Activated naive CD8-positive, alpha-beta T cell treated with anti-CD3 and anti-CD28 coated beads for 36 hours (primary cell): Measurements from ENCODE around the gene BUD31. TPM values are rescaled to one million over a fixed set of nuclear protein-coding genes. Genes with fewer than 3 reads are reported as not detected.

Experiments used
- DNase-seq: peaks from one replicate; pipeline ENCODE4 v3.0.0; 2021
- H3K27ac Mint-ChIP-seq: one replicate; pipeline ENCODE4 v1.8.0; 2022; ENCODE audit warnings: mild to moderate bottlenecking, moderate library complexity, mixed read lengths
- H3K27me3 Mint-ChIP-seq: one replicate; pipeline ENCODE4 v1.8.0; 2022; ENCODE audit warnings: mild to moderate bottlenecking, mixed read lengths
- H3K36me3 Mint-ChIP-seq: one replicate; pipeline ENCODE4 v1.8.0; 2021; ENCODE audit warnings: mild to moderate bottlenecking, mixed read lengths
- H3K4me1 Mint-ChIP-seq: one replicate; pipeline ENCODE4 v1.8.0; 2021; ENCODE audit warnings: mixed read lengths
- H3K4me3 Mint-ChIP-seq: one replicate; pipeline ENCODE4 v1.8.0; 2022; ENCODE audit warnings: mild to moderate bottlenecking, moderate library complexity, mixed read lengths
- H3K9me3 Mint-ChIP-seq: one replicate; pipeline ENCODE4 v1.8.0; 2022; ENCODE audit warnings: mixed read lengths
- total RNA-seq, 2 experiments: library from RNA; stranded (reverse); gene quantifications; one replicate each; pipeline ENCODE4 v1.2.3, GENCODE V29; 2021

The BUD31 gene
- total RNA-seq, 2 experiments from 2014 or later: 156 to 162 TPM

DNA sequence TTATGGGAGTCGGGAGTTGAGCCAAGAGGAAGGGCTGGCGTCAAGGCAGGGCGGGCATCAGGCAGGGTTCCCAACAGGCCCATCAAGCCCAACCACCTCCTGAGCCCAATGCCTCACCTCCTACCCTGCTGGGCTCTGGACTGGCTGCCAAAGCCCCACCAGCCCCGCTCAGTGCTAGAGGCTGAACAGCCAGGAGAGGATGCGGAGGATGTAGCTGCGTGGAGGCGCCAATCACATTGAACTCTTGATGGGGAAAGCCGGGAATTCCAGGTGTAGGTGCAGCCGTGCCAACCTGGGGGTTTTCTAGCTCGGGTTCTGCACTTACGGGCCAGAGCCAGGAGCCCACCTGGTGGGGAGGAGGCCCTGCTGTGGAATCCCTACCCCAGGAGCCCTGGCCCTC is 44.3 kb downstream of the BUD31 start:
- peaks cover 20% of the 10 kb centered on the region for H3K36me3 Mint-ChIP-seq
- no peaks in the 10 kb centered on the region for H3K9me3 Mint-ChIP-seq
- no peak for DNase-seq
- H3K4me3 Mint-ChIP-seq: no peak overlapping the region
- no peaks in the 10 kb centered on the region for H3K4me1 Mint-ChIP-seq
- H3K27me3 Mint-ChIP-seq: no peaks in the 10 kb centered on the region
- no peak overlapping the region for H3K27ac Mint-ChIP-seq

DNA sequence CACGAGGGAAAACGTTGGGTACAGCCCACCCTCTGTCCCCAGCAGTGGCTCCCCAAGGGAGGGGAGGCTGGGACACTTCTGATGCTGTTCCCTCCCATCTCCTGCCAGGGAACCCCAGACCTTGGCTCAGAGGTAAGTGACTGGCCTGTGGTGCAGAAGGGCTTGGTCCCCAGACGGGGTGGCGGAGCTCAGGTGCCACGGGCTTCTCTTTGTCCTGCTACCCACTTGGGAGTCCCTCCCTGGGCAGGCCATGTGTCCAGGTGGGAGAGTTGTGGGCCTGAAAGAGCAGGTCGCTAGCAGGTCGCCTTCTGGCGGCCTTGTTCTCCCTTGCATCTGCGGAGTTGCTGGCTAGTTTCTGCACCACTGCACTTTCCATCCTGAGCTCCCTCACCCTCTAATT is 47.1 kb downstream of the BUD31 start:
- peaks cover 19% of the 10 kb centered on the region for H3K36me3 Mint-ChIP-seq
- no peaks in the 10 kb centered on the region for H3K27me3 Mint-ChIP-seq
- H3K4me1 Mint-ChIP-seq: peaks cover 15% of the 10 kb centered on the region
- H3K9me3 Mint-ChIP-seq: no peaks in the 10 kb centered on the region
- no peak overlapping the region for H3K27ac Mint-ChIP-seq
- no peak for DNase-seq
- H3K4me3 Mint-ChIP-seq: no peak overlapping the region

DNA sequence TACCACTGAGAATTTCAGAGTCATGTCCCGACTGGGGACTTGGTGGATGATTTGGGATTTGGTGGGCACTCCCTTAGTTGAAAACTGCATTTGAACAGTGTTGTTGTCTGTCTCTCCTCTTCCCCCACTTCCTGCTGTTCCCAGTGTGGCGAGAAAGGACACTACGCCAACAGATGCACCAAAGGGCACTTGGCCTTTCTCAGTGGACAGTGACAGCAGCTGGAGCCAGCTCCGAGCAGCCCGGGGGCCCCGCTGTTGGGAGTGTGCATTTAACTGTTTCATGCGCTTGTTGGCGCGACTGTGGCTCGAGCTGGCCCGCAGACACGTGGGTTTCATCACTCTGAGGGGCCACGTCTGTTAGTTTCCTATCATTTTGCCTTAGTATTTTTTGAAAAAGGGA is 47.5 kb downstream of the BUD31 start:
- peaks cover 15% of the 10 kb centered on the region for H3K36me3 Mint-ChIP-seq
- H3K4me1 Mint-ChIP-seq: peaks cover 15% of the 10 kb centered on the region
- no peak overlapping the region for H3K4me3 Mint-ChIP-seq
- no peaks in the 10 kb centered on the region for H3K27me3 Mint-ChIP-seq
- DNase-seq: no peak
- no peak overlapping the region for H3K27ac Mint-ChIP-seq
- H3K9me3 Mint-ChIP-seq: no peaks in the 10 kb centered on the region

- no peak for DNase-seq
- peaks cover 15% of the 10 kb centered on the region for H3K36me3 Mint-ChIP-seq
- H3K27me3 Mint-ChIP-seq: no peaks in the 10 kb centered on the region
- peaks cover 18% of the 10 kb centered on the region for H3K4me1 Mint-ChIP-seq
- H3K9me3 Mint-ChIP-seq: no peaks in the 10 kb centered on the region
- peak overlapping the region; percentile 1 for H3K4me3 Mint-ChIP-seq
- peak overlapping the region; percentile 67 for H3K27ac Mint-ChIP-seq
These were observed 48.4 kb downstream of the BUD31 start for GRCh38 chr7:99457050-99457649.

DNA sequence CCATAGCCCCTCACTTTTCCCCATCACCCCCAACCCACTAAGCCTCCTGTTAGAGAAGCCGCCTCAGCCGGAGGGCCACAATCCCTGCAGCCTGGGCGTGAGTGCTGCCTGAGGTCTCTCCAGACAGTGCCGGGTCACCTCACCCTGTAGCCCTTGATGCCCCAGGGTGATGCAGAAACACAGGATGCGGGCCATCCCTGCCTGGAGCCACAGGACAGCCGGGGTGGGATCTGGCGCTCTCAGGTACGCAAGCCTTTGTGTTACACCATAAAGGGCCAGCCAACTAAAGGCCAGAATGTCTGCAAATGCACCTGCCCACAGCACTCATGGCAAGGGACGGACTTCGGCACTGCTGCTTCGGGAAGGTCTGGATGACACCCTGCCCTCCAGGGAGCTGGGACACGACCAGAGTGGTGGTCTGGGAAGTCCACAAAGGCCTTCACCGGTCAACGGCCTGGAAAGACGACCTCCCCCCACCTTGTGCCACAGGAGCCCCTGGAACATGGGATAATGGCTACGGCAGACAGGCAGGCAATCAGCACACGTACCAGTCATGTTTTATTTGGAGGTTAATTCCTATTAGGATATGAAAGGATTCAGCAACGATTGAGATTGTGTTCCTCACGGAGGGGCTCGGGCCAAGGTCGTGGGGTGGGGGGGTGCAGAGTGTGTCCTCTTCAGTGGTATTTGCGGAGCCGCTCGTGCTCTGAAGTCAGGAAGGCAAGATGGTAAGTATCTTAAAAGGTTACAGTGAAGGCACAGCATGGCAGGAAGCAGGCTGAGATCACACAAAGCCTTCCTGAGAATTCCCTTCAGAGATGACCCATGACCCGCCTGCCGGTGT is 49.1 kb downstream of the BUD31 start:
- no peaks in the 10 kb centered on the region for H3K9me3 Mint-ChIP-seq
- peaks cover 22% of the 10 kb centered on the region for H3K36me3 Mint-ChIP-seq
- peaks cover 20% of the 10 kb centered on the region for H3K4me1 Mint-ChIP-seq
- no peak overlapping the region for H3K27ac Mint-ChIP-seq
- H3K4me3 Mint-ChIP-seq: no peak overlapping the region
- no peaks in the 10 kb centered on the region for H3K27me3 Mint-ChIP-seq
- no peak for DNase-seq

GRCh38 chr7:99459087-99459486 is 50.3 kb downstream of the BUD31 start:
- Mint-ChIP-seq H3K27ac (peak overlapping the region; percentile 0), H3K9me3 (no peaks in the 10 kb centered on the region), H3K4me1 (peaks cover 27% of the 10 kb centered on the region), H3K36me3 (peaks cover 23% of the 10 kb centered on the region), H3K4me3 (no peak overlapping the region), H3K27me3 (no peaks in the 10 kb centered on the region)
- peak; percentile 35 for DNase-seq

DNA sequence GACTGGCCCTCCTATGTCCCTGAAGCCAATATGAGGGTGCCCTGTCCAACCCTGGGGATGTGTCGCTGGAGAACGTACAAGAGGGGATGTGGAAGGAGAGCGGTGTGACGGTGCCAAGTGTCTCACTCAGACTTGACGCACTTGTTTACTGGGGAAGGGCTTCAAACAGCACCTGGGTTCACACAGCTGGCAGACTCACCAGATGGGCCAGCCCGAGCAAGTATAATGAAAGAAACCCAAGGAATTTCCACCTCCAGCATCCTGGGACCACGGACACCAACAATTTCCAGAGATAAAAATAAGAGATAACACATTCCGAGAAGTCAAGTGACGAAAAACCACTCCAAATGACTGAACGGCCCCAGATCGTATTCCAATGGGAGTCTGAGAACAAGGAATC is 51.9 kb downstream of the BUD31 start:
- no peaks in the 10 kb centered on the region for H3K9me3 Mint-ChIP-seq
- H3K27ac Mint-ChIP-seq: no peak overlapping the region
- no peak for DNase-seq
- H3K4me1 Mint-ChIP-seq: peaks cover 33% of the 10 kb centered on the region
- H3K36me3 Mint-ChIP-seq: peaks cover 29% of the 10 kb centered on the region
- no peaks in the 10 kb centered on the region for H3K27me3 Mint-ChIP-seq
- H3K4me3 Mint-ChIP-seq: no peak overlapping the region

DNA sequence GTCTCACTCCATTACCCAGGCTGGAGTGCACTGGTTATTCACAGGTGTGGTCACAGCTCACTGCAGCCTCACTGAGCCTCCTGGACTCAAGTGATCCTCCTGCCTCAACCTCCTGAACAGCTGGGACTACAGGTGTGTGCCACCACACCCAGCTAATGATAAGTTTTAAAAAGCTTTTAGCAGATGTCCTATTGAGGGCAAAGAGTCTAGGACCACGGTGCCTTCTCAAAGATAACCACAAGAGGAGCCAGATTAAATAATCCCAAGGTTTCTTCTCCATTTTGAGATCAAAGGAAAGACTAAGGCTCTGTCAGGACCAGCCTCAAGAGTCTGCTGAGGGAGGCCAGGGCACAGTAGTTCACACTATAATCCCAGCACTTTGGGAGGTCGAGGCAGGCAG is 52.5 kb downstream of the BUD31 start:
- peaks cover 32% of the 10 kb centered on the region for H3K36me3 Mint-ChIP-seq
- no peaks in the 10 kb centered on the region for H3K27me3 Mint-ChIP-seq
- peaks cover 33% of the 10 kb centered on the region for H3K4me1 Mint-ChIP-seq

DNA sequence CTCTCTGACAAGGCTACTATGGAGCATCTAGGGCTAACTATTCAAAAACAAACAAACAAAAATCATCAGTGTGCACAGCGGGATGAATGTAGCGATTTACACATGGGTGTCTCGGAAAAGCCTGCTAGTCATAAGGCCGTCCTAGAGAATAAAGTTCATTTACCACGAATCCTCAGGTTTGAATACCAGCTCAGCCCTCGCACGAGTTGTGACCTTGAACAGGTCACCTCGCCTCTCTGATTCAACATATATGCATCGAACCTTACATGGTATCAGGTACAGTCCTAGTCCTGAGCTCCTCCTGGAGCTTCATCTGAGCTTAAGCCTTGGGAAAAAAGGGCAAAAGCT is 56.6 kb downstream of the BUD31 start:
- no peaks in the 10 kb centered on the region for H3K27me3 Mint-ChIP-seq
- no peak for DNase-seq
- H3K27ac Mint-ChIP-seq: peak overlapping the region; percentile 89
- peaks cover 31% of the 10 kb centered on the region for H3K36me3 Mint-ChIP-seq
- H3K4me1 Mint-ChIP-seq: peaks cover 22% of the 10 kb centered on the region
- peak overlapping the region; percentile 90 for H3K4me3 Mint-ChIP-seq
- H3K9me3 Mint-ChIP-seq: no peaks in the 10 kb centered on the region

More for the DNA sequence above, 52.5 kb downstream of the BUD31 start:
- DNase-seq: no peak
- no peaks in the 10 kb centered on the region for H3K9me3 Mint-ChIP-seq
- H3K27ac Mint-ChIP-seq: no peak overlapping the region
- no peak overlapping the region for H3K4me3 Mint-ChIP-seq

GRCh38 chr7:99468336-99468918 is 59.7 kb downstream of the BUD31 start:
- H3K27me3 Mint-ChIP-seq: no peaks in the 10 kb centered on the region

More at GRCh38 chr7:99468336-99468918, 59.7 kb downstream of the BUD31 start:
- Mint-ChIP-seq H3K27ac (no peak overlapping the region), H3K36me3 (peaks cover 22% of the 10 kb centered on the region), H3K4me1 (peaks cover 18% of the 10 kb centered on the region), H3K9me3 (no peaks in the 10 kb centered on the region), H3K4me3 (no peak overlapping the region)
- DNase-seq: no peak

Other genes starting within 250 kb of the BUD31 start
- gene KPNA7, start 200.9 kb upstream of the BUD31 start, total RNA-seq: not detected
- not detected for gene MYH16, start 136.1 kb upstream of the BUD31 start, total RNA-seq
- 10 to 100 TPM; 55.0 to 55.9 TPM for gene ARPC1A, start 83.1 kb upstream of the BUD31 start, total RNA-seq
- 100 to 1,000 TPM; 256 to 258 TPM for gene ARPC1B, start 34.2 kb upstream of the BUD31 start, total RNA-seq
- 100 to 1,000 TPM; 201 to 214 TPM for gene PDAP1, start 372 bp upstream of the BUD31 start, total RNA-seq
- gene PTCD1, start 29.8 kb downstream of the BUD31 start, total RNA-seq: 1 to 10 TPM; 5.9 to 9.1 TPM
- 10 to 100 TPM; 70.0 to 70.1 TPM for gene CPSF4, start 30.0 kb downstream of the BUD31 start, total RNA-seq
- gene ATP5MF, start 57.2 kb downstream of the BUD31 start, total RNA-seq: 100 to 1,000 TPM; 457 to 476 TPM
- 10 to 100 TPM; 12.6 to 14.8 TPM for gene ZNF789, start 63.9 kb downstream of the BUD31 start, total RNA-seq
- 10 to 100 TPM; 26.1 to 27.5 TPM for gene ZNF394, start 91.3 kb downstream of the BUD31 start, total RNA-seq
- gene ZKSCAN5, start 95.7 kb downstream of the BUD31 start, total RNA-seq: 1 to 10 TPM; 8.0 to 8.3 TPM
- 1 to 10 TPM; 5.6 to 6.0 TPM for gene FAM200A, start 143.1 kb downstream of the BUD31 start, total RNA-seq
- gene ZNF655, start 149.7 kb downstream of the BUD31 start, total RNA-seq: 10 to 100 TPM; 57.5 to 58.9 TPM
- under 1 TPM; 0.42 to 0.70 TPM for gene TMEM225B, start 189.3 kb downstream of the BUD31 start, total RNA-seq
- gene ZSCAN25, start 208.0 kb downstream of the BUD31 start, total RNA-seq: 10 to 100 TPM; 29.7 to 30.1 TPM